ENCODE data around the gene RPS6KA4.
"Not testable (repeated sequence)": the region's sequence is repeated elsewhere in the genome, so short reads cannot be mapped to it uniquely, and the experiment has no call there.

RPS6KA4 gene

GRCh38 chr11:64321026-64321425 lies 37.9 kb upstream of the RPS6KA4 start:
- Mint-ChIP-seq H3K27ac (no peak overlapping the region), H3K4me3 (no peak overlapping the region), H3K9me3 (no peaks in the 10 kb centered on the region), H3K27me3 (no peaks in the 10 kb centered on the region), H3K4me1 (ENCODE audit: low read depth) (peaks cover 31% of the 10 kb centered on the region), H3K36me3 (ENCODE audit: low read depth) (peaks cover 28% of the 10 kb centered on the region)

- H3K4me1 Mint-ChIP-seq (ENCODE audit: low read depth): peaks cover 27% of the 10 kb centered on the region
Measured at GRCh38 chr11:64321533-64321932, 37.4 kb upstream of the RPS6KA4 start.

GRCh38 chr11:64322925-64323260 lies 36.1 kb upstream of the RPS6KA4 start:
- Mint-ChIP-seq H3K36me3 (ENCODE audit: low read depth) (peaks cover 17% of the 10 kb centered on the region), H3K9me3 (no peaks in the 10 kb centered on the region), H3K4me1 (ENCODE audit: low read depth) (peaks cover 18% of the 10 kb centered on the region), H3K4me3 (no peak overlapping the region), H3K27ac (no peak overlapping the region), H3K27me3 (no peaks in the 10 kb centered on the region)

More at GRCh38 chr11:64321533-64321932, 37.4 kb upstream of the RPS6KA4 start:
- H3K27ac Mint-ChIP-seq: no peak overlapping the region
- H3K4me3 Mint-ChIP-seq: no peak overlapping the region
- no peaks in the 10 kb centered on the region for H3K9me3 Mint-ChIP-seq
- peaks cover 24% of the 10 kb centered on the region for H3K36me3 Mint-ChIP-seq (ENCODE audit: low read depth)
- no peaks in the 10 kb centered on the region for H3K27me3 Mint-ChIP-seq

GRCh38 chr11:64323373-64323772 lies 35.6 kb upstream of the RPS6KA4 start:
- Mint-ChIP-seq H3K27me3 (no peaks in the 10 kb centered on the region), H3K36me3 (ENCODE audit: low read depth) (peaks cover 17% of the 10 kb centered on the region), H3K4me3 (no peak overlapping the region), H3K27ac (no peak overlapping the region), H3K4me1 (ENCODE audit: low read depth) (peaks cover 18% of the 10 kb centered on the region), H3K9me3 (no peaks in the 10 kb centered on the region)

- H3K4me3 Mint-ChIP-seq, H3K27ac Mint-ChIP-seq, H3K9me3 Mint-ChIP-seq, H3K27me3 Mint-ChIP-seq: not testable (repeated sequence)
- Mint-ChIP-seq H3K36me3 (ENCODE audit: low read depth) (peaks cover 17% of the 10 kb centered on the region), H3K4me1 (ENCODE audit: low read depth) (peaks cover 15% of the 10 kb centered on the region)
Measured at GRCh38 chr11:64323984-64324383, 35.0 kb upstream of the RPS6KA4 start.

- H3K4me1 Mint-ChIP-seq (ENCODE audit: low read depth): peaks cover 6% of the 10 kb centered on the region
- H3K9me3 Mint-ChIP-seq: no peaks in the 10 kb centered on the region
- H3K36me3 Mint-ChIP-seq (ENCODE audit: low read depth): peaks cover 17% of the 10 kb centered on the region
- no peak overlapping the region for H3K27ac Mint-ChIP-seq
- no peaks in the 10 kb centered on the region for H3K27me3 Mint-ChIP-seq
- no peak overlapping the region for H3K4me3 Mint-ChIP-seq
Measured at GRCh38 chr11:64324692-64325469, 34.1 kb upstream of the RPS6KA4 start.

GRCh38 chr11:64327375-64327774 lies 31.6 kb upstream of the RPS6KA4 start:
- Mint-ChIP-seq H3K27ac (no peak overlapping the region), H3K4me3 (no peak overlapping the region), H3K27me3 (no peaks in the 10 kb centered on the region), H3K9me3 (no peaks in the 10 kb centered on the region), H3K4me1 (ENCODE audit: low read depth) (peaks cover 11% of the 10 kb centered on the region), H3K36me3 (ENCODE audit: low read depth) (no peaks in the 10 kb centered on the region)

GRCh38 chr11:64327993-64328392 lies 31.0 kb upstream of the RPS6KA4 start:
- Mint-ChIP-seq H3K27ac (no peak overlapping the region), H3K27me3 (no peaks in the 10 kb centered on the region), H3K9me3 (no peaks in the 10 kb centered on the region), H3K36me3 (ENCODE audit: low read depth) (no peaks in the 10 kb centered on the region), H3K4me1 (ENCODE audit: low read depth) (peaks cover 11% of the 10 kb centered on the region), H3K4me3 (no peak overlapping the region)

- Mint-ChIP-seq H3K36me3 (ENCODE audit: low read depth) (no peaks in the 10 kb centered on the region), H3K4me3 (no peak overlapping the region), H3K27ac (no peak overlapping the region), H3K4me1 (ENCODE audit: low read depth) (peaks cover 30% of the 10 kb centered on the region), H3K9me3 (no peaks in the 10 kb centered on the region), H3K27me3 (no peaks in the 10 kb centered on the region)
Measured at GRCh38 chr11:64330888-64331287, 28.1 kb upstream of the RPS6KA4 start.

- no peaks in the 10 kb centered on the region for H3K36me3 Mint-ChIP-seq (ENCODE audit: low read depth)
- no peaks in the 10 kb centered on the region for H3K27me3 Mint-ChIP-seq
- H3K4me3 Mint-ChIP-seq: peak overlapping the region; percentile 32
- peak overlapping the region; percentile 85 for H3K27ac Mint-ChIP-seq
- H3K9me3 Mint-ChIP-seq: no peaks in the 10 kb centered on the region
- H3K4me1 Mint-ChIP-seq (ENCODE audit: low read depth): peaks cover 30% of the 10 kb centered on the region
Measured at GRCh38 chr11:64331569-64332371, 27.2 kb upstream of the RPS6KA4 start.

GRCh38 chr11:64333556-64333955 lies 25.4 kb upstream of the RPS6KA4 start:
- Mint-ChIP-seq H3K27ac (no peak overlapping the region), H3K27me3 (no peaks in the 10 kb centered on the region), H3K4me3 (no peak overlapping the region), H3K4me1 (ENCODE audit: low read depth) (peaks cover 37% of the 10 kb centered on the region), H3K9me3 (no peaks in the 10 kb centered on the region), H3K36me3 (ENCODE audit: low read depth) (peaks cover 12% of the 10 kb centered on the region)

- peak overlapping the region; percentile 84 for H3K27ac Mint-ChIP-seq
- H3K9me3 Mint-ChIP-seq: no peaks in the 10 kb centered on the region
- peak overlapping the region; percentile 7 for H3K4me3 Mint-ChIP-seq
- no peaks in the 10 kb centered on the region for H3K27me3 Mint-ChIP-seq
- peaks cover 12% of the 10 kb centered on the region for H3K36me3 Mint-ChIP-seq (ENCODE audit: low read depth)
- H3K4me1 Mint-ChIP-seq (ENCODE audit: low read depth): peaks cover 49% of the 10 kb centered on the region
Measured at GRCh38 chr11:64334764-64335735, 23.9 kb upstream of the RPS6KA4 start.

GRCh38 chr11:64337538-64338249 lies 21.3 kb upstream of the RPS6KA4 start:
- Mint-ChIP-seq H3K4me3 (no peak overlapping the region), H3K36me3 (ENCODE audit: low read depth) (peaks cover 16% of the 10 kb centered on the region), H3K27me3 (no peaks in the 10 kb centered on the region), H3K9me3 (no peaks in the 10 kb centered on the region), H3K4me1 (ENCODE audit: low read depth) (peaks cover 55% of the 10 kb centered on the region), H3K27ac (peak overlapping the region; percentile 40)

GRCh38 chr11:64338716-64339115 lies 20.2 kb upstream of the RPS6KA4 start:
- H3K36me3 Mint-ChIP-seq (ENCODE audit: low read depth): peaks cover 16% of the 10 kb centered on the region
- H3K4me3 Mint-ChIP-seq: peak overlapping the region; percentile 86
- H3K4me1 Mint-ChIP-seq (ENCODE audit: low read depth): peaks cover 54% of the 10 kb centered on the region

More at GRCh38 chr11:64338716-64339115, 20.2 kb upstream of the RPS6KA4 start:
- no peaks in the 10 kb centered on the region for H3K27me3 Mint-ChIP-seq
- H3K9me3 Mint-ChIP-seq: no peaks in the 10 kb centered on the region
- peak overlapping the region; percentile 86 for H3K27ac Mint-ChIP-seq
